ENCODE measurements around the gene PBX4.
"Not testable (repeated sequence)": the region's sequence is repeated elsewhere in the genome, so short reads cannot be mapped to it uniquely, and the experiment has no call there.

Gene PBX4

DNA sequence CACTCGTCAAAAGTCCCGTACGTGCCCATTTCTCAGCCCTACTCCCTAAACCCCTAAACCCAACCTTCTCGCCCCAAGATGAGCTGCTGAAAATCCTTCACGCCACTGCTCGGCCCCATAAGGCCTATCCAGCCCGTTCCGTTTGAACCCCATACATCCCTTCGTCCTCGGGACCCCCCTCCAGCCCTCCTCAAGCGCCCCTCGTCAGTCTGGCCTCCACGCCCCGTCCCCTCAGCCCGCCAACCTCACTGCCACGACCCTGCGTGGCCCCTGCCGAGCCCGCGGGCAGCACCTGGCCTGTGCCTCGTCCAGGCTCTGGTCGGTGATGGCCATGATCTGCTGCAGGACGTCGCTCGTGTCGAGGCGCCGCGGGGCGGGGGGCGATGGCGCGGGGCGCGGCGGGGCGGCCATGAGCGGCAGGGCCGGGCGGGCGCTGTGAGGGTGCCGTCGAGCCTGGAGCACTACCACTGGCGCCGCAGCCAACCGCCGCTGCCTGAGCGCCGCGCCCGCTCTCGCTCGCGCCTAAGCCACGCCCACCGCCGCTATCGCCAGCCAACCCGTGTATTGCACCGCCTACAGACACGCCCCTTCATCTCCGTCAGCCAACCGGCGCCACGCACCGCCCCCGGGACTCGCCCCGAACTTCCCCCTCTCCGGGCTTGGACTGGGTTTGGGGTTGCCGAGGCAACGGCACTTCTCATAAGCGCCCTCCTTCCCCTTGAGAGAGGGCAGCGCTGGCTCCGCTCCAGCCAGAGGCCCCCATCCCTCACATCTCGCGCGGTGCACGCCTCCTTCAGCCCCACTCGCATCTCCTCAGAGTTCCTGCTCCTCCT lies at the start of gene PBX4:
Gene PBX4 (minus strand): TSS at position 469 of the 833 bp plus-strand sequence. CDS start 58 bp downstream, at position 411.
- peak; percentile 16 to 94 (median 86) for DNase-seq

DNA sequence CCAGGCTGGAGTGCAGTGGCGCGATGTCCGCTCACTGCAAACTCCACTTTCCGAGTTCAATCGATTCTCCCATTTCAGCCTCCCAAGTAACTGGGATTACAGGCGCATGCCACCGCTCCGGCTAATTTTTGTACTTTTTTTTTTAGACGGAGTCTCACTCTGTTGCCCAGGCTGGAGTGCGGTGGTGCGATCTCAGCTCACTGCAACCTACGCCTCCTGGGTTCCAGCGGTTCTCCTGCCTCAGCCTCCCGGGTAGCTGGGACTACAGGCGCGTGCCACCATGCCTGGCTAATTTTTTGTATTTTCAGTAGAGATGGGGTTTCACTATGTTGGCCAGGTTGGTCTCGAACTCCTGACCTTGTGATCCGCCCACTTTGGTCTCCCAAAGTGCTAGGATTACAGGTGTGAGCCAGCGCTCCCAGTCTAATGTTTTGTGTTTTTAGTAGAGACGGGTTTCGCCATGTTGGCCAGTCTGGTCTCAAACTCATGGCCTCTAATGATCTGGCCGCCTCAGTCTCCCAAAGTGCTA lies 47.0 kb upstream of the PBX4 start:
- DNase-seq, result not testable (repeated sequence)

DNA sequence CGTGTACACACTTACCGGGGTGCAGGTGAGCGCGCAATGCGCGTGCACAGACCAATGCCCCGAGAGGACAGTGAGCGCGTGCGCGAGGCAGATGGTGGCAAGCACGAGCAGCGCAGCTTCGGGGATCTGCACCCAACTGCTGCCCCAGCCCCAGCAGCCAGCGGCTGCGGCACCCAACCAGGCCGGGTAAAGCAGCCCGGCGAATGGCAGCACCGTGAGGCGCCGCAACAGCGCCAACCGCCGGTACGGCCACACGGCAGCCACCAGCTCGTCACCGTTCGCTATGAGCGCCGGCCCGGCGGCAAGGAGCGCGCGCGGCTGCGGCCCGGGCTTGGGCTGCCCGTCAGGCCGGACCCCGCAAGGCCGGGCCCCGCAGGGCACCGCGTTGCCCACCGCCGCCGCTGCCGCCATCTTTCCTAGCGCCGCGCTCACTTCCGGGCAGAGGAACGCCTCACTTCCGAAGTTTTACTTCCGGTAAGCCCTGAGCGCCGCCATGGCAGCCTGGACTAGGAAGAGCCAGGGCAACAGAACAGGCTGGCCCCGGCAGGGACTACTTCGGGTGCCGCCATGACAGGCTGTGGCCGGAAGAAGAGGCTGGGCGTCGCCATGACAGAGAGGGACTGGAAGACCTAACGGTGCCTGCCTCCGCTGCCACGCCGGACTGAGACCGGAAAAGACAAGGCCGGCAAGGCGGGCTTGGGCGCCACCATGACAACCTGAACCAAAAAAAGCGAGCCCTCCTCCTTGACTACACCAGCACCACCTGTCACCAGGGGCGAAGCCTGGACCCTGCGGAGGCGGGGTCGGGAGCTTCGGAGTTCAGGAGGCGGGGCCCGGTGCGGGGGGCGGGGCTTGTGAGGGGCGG lies 45.0 kb upstream of the PBX4 start, which contains the start of gene ATP13A1:
Gene ATP13A1 (minus strand): TSS at position 421 of the 865 bp plus-strand sequence. CDS start 10 bp downstream, at position 411.
- DNase-seq, result peak; percentile 80 to 100 (median 96)

DNA sequence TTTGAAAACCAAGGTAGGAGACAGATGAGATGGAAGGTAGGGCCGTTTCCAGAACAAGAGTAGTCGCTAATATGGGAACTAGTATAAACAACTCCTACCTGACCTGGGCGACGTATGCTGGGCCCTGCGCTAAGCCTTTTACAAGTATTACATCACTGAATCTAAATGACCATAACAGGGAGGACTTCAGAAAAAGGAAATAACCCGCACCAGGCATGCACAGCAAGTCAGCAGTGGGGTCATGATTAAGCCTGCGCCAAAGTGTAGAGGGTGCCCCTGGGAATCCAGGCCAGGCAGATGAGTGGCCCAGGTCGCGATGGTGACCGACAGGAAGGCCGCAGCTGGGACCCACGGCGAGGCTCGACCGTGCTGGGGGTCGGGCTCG lies 44.4 kb upstream of the PBX4 start:
- DNase-seq, result no peak

- no peak for DNase-seq
Observed at GRCh38 chr19:19662344-19662743, 43.9 kb upstream of the PBX4 start.

DNA sequence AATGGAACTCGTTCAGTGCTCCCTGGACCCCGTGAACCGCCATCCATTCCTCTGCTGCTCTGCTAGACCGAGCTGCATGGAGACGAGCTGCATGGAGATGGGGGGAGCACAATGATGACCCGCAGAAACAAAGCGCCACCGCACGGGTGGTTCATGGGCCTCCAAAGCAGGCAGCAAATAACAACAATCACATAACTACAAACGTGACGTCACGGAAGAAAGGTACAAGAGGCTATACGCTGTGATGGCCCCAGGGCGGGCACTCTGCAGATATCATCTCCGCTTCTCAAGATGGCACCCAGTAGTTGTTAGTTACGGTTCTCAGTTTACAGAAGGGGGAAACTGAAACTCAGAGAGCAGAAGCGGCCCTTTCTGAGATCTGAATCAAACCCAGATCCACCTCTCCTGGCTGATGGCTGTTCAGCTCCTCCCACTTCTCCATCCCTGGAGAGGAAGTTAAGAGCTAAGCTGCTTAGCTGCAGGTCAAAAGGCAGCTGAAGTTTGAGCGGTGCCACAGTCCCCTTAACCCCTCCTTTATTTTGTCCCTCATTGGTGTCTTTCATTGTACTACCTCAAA lies 43.3 kb upstream of the PBX4 start:
- peak in 4 of 56 donors; percentile 7 to 33 (median 20) for DNase-seq

- DNase-seq, result no peak
Observed at GRCh38 chr19:19661141-19661674, 42.7 kb upstream of the PBX4 start.

DNA sequence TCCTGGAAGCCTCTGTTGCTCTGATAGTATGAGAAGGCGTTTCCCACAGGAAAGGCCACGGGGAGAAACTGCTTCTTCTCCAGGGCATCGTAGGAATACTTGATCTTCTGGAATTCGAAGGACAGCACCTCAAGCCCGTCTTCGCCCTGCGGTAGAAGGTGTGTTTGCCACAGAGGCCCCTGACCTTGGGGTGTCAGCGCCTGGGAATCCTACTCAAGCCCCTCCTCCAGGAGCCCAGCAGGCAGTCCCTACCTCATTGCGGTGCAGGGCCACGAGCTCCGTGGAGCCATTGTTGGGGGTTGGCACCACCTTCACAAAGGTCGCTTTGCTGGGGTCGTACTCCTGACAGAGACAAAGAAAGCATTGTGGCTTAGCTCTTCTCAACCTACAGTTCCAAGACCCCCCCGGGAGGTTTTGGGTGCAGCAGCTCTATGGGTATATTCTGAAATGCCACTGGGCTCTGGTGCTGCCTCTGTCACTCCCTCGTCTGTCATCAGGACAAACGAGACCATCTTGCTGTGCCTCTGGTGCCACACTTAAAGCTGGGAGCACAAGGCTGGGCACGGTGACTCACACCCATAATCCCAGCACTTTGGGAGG lies 41.3 kb upstream of the PBX4 start:
- no peak for DNase-seq

- peak in 31 of 56 donors; percentile 5 to 71 (median 36) for DNase-seq
Observed at GRCh38 chr19:19657397-19657783, 38.9 kb upstream of the PBX4 start.

DNA sequence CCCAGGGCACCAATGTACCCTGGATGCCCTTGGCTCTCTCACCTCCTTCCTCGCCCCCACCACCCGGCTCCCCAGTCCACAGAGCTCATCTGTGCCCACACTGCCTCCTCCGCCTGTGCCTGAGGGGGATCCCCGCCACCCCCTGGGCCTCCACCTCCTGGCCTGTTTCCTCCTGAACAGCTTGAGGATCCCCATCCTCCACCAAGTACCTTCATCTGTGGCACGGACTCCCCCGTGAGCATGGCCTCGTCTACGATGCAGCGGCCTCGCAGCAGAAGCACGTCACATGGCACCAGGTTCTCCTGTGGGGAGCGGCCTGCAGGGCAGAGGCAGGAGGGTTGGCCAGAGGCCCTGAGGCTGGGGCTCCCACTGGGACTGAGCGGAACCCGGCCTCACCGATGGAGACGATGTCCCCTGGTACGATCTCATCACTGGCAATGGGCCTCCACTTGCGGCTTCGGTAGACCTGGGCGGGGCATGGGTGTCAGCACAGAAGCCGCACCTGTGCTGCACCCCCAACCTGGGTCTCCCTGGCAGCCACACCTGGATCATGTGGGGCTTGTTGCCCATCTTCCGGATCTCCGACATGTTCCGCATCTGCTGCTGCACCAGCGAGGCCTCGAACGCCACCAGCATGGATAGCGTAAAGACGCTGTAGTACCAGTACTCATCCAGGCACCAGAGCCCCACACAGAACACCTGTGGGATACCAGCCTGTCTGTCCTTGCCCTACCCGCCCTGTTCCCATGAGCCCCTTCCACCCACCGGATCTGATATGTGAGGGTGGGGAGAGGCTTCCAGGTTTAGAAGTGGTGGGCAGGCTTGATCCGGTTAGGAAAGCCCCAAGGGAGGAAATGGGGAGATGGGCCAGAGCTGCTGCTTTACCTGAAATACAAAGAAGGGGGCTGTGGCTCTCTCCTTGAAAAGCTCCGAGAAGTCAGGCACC lies 38.2 kb upstream of the PBX4 start:
- DNase-seq, result no peak

DNA sequence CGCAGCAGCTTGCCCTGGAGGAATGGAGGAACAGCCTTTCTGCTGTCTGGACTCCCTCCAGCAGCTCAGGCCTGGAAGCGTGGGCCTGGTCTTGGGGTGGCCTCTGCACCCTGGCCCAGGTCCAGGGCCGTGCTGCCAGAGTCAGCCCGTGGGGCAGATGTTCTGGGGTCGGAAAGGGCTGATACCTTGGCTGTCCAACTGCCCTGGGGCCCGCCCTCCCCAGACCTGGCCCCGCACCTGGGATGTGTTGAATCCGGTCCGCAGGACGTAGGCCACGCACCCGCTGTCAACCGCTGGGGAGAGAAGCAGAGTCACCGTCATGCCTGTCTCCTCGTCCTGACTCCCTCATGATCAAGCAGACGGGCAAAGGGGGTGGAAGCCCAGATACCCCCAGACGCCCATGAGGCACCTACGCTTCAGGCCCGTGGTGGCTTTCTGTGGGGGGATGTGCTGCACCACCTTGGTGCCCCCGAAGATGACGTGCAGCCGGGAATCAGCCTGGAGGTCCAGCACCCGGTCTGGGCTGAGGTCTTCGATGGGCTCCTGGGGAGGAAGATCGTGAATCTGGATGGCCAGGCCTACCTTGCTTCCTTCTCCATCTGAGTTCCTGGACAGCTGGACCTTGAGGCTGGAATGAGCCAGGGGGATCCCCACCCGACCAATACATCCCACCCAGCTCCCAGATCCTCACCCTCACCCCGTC lies 37.3 kb upstream of the PBX4 start:
- DNase-seq, result no peak

DNA sequence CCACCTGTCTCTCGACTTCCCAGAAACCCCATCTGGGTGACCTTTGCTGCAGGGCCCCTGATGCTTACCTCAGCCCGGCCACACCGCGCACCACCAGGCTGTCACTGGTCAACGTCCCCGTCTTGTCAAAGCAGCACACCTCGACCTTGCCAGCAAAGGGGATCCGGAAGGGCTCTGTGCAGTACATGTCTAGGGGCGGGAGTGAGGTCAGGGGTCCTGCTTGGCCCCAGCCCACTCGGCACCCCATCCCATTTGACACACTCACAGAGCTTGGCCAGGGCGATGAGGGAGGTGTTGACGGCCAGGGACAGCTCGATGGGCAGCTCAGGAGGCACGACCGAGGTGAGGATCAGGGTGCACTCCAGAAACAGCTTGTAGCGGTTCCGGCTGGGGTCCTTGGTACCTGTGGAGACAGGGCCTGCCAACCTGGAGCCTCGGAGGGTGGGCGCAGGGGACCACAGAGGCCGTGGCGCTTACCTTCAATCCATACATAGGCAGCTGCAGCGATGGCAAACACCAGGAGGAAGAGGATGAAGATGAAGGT lies 36.6 kb upstream of the PBX4 start:
- no peak for DNase-seq

GRCh38 chr19:19654441-19654840 lies 36.0 kb upstream of the PBX4 start:
- DNase-seq, result no peak

- no peak for DNase-seq
Observed at GRCh38 chr19:19653597-19654147, 35.2 kb upstream of the PBX4 start.

- no peak for DNase-seq
Observed at GRCh38 chr19:19652482-19653295, 34.2 kb upstream of the PBX4 start.

DNA sequence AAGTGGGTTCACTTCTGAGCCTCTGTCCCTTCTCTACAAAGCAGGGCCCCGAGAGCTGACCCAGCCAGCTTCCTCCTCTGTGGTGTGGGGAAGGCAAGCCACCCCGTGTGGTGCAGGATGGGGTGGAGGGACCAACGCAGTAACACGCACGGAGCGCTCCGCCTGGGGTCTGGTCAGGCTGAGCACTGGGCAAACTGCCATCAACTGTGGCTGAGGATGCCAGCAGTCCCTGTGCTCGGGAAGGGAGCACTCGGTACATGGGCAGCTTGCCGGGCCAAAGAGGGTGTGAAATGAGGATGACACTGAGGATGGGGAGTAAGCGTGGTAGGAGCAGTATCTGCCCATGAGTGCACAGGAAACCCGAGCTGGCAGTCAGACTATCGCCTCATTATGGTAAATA lies 32.6 kb upstream of the PBX4 start:
- peak in 38 of 56 donors; percentile 15 to 75 (median 46) for DNase-seq

- DNase-seq, result peak in 9 of 56 donors; percentile 10 to 28 (median 21)
Observed at GRCh38 chr19:19650331-19650730, 31.8 kb upstream of the PBX4 start.

Data from amygdala (tissue), 56 donors.